ENCODE data around the gene PLPPR1. TPM values are rescaled to one million over a fixed set of nuclear protein-coding genes. Genes with fewer than 3 reads are reported as not detected.

PLPPR1 gene
- total and polyA plus RNA-seq, 8 donors: 0.30 to 3.1 (median 0.55) TPM; not detected in 1

DNA sequence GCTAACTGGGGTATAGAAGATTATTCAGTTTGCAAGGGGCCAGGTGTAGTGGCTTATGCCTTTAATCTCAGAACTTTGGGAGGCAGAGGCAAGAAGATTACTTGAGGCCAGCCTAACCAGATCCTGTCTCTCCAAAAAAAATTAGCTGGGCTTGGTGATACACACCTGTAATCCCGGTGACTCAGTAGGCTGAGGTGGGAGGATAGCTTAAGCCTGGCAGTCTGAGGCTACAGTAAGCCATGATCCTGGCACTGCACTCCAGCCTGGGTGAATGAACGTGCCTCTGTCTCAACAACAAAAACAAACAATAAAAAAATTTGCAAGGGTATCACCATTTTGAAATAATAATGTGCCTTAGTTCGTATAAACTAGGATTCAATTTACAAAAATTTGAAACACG, 305.0 kb downstream of the PLPPR1 start:
- no peaks in the 10 kb centered on the region for H3K27me3 ChIP-seq
- H3K36me3 ChIP-seq: no peaks in the 10 kb centered on the region
- TF ChIP-seq, protein P1, sequence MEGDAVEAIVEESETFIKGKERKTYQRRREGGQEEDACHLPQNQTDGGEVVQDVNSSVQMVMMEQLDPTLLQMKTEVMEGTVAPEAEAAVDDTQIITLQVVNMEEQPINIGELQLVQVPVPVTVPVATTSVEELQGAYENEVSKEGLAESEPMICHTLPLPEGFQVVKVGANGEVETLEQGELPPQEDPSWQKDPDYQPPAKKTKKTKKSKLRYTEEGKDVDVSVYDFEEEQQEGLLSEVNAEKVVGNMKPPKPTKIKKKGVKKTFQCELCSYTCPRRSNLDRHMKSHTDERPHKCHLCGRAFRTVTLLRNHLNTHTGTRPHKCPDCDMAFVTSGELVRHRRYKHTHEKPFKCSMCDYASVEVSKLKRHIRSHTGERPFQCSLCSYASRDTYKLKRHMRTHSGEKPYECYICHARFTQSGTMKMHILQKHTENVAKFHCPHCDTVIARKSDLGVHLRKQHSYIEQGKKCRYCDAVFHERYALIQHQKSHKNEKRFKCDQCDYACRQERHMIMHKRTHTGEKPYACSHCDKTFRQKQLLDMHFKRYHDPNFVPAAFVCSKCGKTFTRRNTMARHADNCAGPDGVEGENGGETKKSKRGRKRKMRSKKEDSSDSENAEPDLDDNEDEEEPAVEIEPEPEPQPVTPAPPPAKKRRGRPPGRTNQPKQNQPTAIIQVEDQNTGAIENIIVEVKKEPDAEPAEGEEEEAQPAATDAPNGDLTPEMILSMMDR (IDR thresholded peaks at IDR 0.05): no peak
- no peak overlapping the region for H3K27ac ChIP-seq
- H3K4me3 ChIP-seq: no peak overlapping the region
- no peak for FAIRE-seq
- no peak for ATAC-seq
- DNase-seq: no peak
- intact Hi-C loops (cut with DNase I): no loop called here
- no peaks in the 10 kb centered on the region for H3K4me1 ChIP-seq
- 77 to 85% methylated on average over 4 of the region's 4 CpGs for WGBS, 2 donors
- H3K9me3 ChIP-seq: no peaks in the 10 kb centered on the region

DNA sequence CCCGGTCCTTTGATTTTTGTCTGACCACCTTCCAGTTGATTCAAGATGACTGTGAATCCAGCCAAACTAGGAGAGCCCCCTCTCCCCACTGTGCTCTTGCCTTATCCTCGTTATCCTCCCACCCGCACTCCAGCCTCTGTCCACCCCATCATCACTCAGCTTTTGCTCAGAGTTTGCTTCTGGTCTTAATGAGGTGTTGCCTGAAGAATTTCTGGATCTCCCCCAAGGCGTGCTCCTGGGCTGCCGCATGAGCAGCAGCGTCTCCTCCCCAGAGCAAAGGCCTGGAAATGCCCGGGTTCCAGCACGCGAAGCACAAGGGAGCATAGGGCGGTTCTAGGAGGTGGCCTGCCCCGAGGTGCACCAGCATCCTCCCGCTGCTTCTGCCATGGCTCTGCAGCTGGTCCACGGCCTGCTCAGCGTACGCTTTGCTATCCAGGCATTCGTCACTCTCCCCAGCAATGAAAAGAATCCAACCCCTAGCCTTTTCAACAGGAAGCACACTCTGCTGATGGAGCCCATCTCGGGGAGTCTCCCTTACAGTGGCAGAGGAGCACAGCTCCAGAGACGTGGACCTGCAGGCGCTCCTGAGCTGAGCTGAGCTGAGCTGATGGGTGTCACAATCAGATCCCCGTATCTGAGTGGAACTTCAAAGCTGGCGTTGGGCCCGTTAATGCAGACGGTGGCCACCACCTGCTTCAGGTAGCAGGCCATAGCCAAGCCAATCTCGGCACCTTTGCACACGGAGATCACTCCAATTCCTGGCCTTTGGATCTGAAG, 305.6 kb downstream of the PLPPR1 start:
- TF ChIP-seq, protein P1 (IDR thresholded peaks at IDR 0.05): no peak
- Histone ChIP-seq H3K4me3 (no peak overlapping the region), H3K9me3 (no peaks in the 10 kb centered on the region), H3K27ac (no peak overlapping the region), H3K27me3 (no peaks in the 10 kb centered on the region), H3K36me3 (no peaks in the 10 kb centered on the region), H3K4me1 (no peaks in the 10 kb centered on the region)
- ATAC-seq: no peak
- intact Hi-C loops (cut with DNase I): no loop called here
- DNase-seq: no peak
- WGBS, 2 donors: 87 to 92% methylated on average over 25 of the region's 25 CpGs
- no peak for FAIRE-seq

DNA sequence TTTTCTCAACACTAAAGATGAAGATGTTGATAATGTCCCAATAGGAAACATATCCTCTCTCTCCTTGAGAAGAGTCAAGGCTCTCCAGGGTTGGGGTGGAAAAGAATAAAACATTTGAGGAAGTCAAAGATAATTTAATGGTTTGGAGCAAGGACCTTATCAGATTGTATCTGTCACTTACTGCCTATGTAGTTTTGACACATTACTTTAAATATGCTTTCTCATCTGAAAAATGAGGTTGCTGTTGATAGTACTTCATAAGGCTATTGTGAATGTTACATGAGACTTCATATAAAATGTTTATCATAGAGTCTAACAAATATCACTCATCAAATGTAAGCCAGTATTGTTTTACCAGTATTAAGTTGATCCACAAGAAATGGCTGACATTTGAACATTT, 307.6 kb downstream of the PLPPR1 start:
- ATAC-seq: no peak
- no peak for FAIRE-seq
- Histone ChIP-seq H3K36me3 (no peaks in the 10 kb centered on the region), H3K4me3 (no peak overlapping the region), H3K27ac (no peak overlapping the region), H3K27me3 (no peaks in the 10 kb centered on the region), H3K9me3 (no peaks in the 10 kb centered on the region), H3K4me1 (no peaks in the 10 kb centered on the region)
- TF ChIP-seq, protein P1 (IDR thresholded peaks at IDR 0.05): no peak
- intact Hi-C loops (cut with DNase I): no loop called here
- DNase-seq: no peak

DNA sequence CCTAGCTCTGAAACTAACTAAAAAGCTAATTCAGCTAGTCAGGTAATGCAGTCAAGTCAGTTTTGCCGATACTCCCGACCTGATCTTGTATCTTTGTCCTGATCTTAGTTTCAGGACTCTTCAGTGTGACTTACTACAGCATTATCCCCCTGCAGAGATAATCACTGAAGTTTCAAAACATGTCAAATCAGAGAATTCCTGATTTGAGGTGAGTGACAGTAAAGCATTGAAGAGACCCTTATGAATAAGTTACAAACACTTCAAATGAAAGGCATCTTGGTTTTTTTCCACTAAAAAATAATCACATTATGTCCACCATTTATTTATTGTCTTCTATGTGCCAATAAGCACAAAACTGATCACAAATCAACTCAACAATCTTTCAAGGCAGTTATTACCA, 308.7 kb downstream of the PLPPR1 start:
- FAIRE-seq: no peak

DNA sequence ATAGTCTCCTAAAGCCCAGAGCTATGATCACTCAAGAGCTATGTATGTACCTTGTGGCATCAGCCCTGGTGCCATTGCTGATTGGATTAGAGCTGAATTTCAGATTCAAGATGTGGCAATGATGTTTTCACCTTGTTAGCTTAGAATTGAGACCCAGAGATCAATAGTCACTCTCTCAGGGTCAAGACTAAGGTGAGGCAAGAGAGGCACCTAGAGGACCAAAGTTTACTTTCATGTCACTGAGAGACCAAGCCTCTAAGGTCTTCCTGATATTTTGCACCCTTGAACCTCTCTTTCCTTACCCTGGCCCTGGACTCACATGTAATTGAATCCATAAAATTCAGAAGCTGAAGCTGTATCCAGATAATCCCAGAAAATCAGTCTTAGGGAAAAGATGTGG, 313.4 kb downstream of the PLPPR1 start:
- intact Hi-C loops (cut with DNase I): no loop called here
- Histone ChIP-seq H3K27me3 (no peaks in the 10 kb centered on the region), H3K36me3 (no peaks in the 10 kb centered on the region), H3K27ac (no peak overlapping the region), H3K4me1 (no peaks in the 10 kb centered on the region), H3K9me3 (no peaks in the 10 kb centered on the region), H3K4me3 (no peak overlapping the region)
- DNase-seq (no peak), FAIRE-seq (no peak), ATAC-seq (no peak)
- TF ChIP-seq, protein P1 (IDR thresholded peaks at IDR 0.05): no peak

More for the DNA sequence above, 308.7 kb downstream of the PLPPR1 start:
- H3K4me3 ChIP-seq: no peak overlapping the region
- no peaks in the 10 kb centered on the region for H3K9me3 ChIP-seq
- H3K27me3 ChIP-seq: no peaks in the 10 kb centered on the region
- DNase-seq: no peak
- no peak for ATAC-seq
- WGBS, 2 donors: 88 to 92% methylated on average over 2 of the region's 2 CpGs
- no peaks in the 10 kb centered on the region for H3K36me3 ChIP-seq
- TF ChIP-seq, protein P1 (IDR thresholded peaks at IDR 0.05): no peak
- no peak overlapping the region for H3K27ac ChIP-seq
- H3K4me1 ChIP-seq: no peaks in the 10 kb centered on the region
- intact Hi-C loops (cut with DNase I): no loop called here

Data from pancreas (tissue), 10 donors.